ENCODE results near the gene SMAD2. TPM values are rescaled to one million over a fixed set of nuclear protein-coding genes. Genes with fewer than 3 reads are reported as not detected.
"Not testable (repeated sequence)": the region's sequence is repeated elsewhere in the genome, so short reads cannot be mapped to it uniquely, and the experiment has no call there.

Gene SMAD2
- total RNA-seq, 3 donors from 2014 or later, result 35.1 to 101 (median 73.6) TPM

GRCh38 chr18:47767699-47768098 is 162.8 kb downstream of the SMAD2 start:
- intact Hi-C loops (cut with DNase I; ENCODE audit: low total_unique reads), result no loop called here
- TF ChIP-seq POLR2AphosphoS5 (IDR thresholded peaks at IDR 0.05) (no peak), POLR2A (IDR thresholded peaks at IDR 0.05) (no peak), CTCF (IDR thresholded peaks at IDR 0.05) (no peak)
- no peak overlapping the region for H3K27ac ChIP-seq
- H3K27me3 ChIP-seq, result no peaks in the 10 kb centered on the region
- no peaks in the 10 kb centered on the region for H3K9me3 ChIP-seq
- no peak for DNase-seq (ENCODE audit: low spot score in 2 of 2)
- H3K36me3 ChIP-seq, result no peaks in the 10 kb centered on the region
- H3K4me3 ChIP-seq, result no peak overlapping the region
- no peaks in the 10 kb centered on the region for H3K4me1 ChIP-seq

GRCh38 chr18:47767198-47767597 is 163.3 kb downstream of the SMAD2 start:
- H3K9me3 ChIP-seq; H3K27me3 ChIP-seq; H3K27ac ChIP-seq; intact Hi-C loops (cut with DNase I; ENCODE audit: low total_unique reads); H3K4me1 ChIP-seq; H3K36me3 ChIP-seq; DNase-seq (ENCODE audit: low spot score in 2 of 2); H3K4me3 ChIP-seq: not testable (repeated sequence)
